NCI-H526 (cell line): ENCODE measurements around the gene SPAG7.
"Not testable (repeated sequence)": the region's sequence is repeated elsewhere in the genome, so short reads cannot be mapped to it uniquely, and the experiment has no call there.

Experiments used
- DNase-seq, 2 experiments: peaks; one replicate each; lab custom pipeline; 2025; lab: John Stamatoyannopoulos, UW

Gene SPAG7

DNA sequence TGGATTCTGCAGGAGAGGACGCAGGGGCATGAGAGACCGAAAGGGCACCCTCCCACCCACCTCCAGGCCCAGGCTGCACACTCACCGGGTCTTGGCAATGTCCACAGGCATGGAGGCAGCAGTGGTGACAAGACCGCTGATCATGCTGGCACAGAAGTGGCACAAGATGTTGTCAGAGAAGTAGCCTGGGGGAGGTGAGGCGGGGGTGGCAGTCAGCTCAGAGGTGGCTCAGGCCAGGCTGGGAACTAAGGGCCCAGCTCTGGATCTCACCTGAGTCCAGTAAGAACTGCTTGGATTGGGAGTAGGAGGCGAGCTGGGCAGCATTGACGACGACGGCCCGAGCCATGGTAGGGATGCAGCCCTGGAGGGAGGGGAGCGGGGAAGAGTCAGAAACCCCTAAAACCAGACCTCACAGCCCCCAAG, 29.5 kb downstream of the SPAG7 start:
- no peak for DNase-seq

DNA sequence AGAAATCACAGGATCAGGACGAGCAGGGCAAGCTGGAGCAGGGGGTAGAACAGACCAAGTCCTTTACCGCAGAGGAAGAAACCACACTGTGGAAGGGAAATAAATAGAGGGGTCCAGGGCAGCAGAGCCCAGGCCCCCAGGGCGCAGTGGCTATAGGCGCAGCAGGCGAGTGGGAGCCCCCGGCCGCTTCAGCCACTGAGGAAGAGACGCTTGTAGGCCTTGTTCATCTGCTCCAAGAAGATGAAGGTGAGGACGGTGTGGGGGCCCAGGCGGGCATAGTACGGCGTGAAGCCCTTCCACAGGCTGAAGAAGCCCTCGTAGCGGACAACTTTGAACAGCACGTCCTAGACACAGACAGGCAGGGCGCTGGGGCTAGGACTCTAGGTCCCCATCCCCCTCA, 30.1 kb downstream of the SPAG7 start:
- no peak for DNase-seq

DNA sequence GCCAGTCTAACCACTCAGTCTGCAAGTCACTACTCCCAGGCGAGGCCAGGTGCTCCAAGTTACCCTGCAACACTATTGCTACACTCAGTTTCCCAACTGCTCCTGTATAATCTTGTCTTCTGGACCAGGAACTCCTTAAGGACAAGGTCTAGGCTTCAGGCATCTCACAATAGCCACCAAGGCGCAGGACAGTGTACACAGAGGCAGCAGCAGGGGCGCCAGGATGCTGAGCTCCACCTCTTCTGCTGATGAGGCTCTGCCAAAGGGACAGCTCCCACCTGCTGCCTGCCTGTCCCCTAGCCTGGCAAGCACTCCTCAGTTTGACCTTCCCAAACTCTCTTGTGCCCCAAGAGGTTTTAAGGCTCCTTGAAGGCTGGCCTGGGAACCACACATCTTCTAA, 31.2 kb downstream of the SPAG7 start:
- no peak for DNase-seq

DNA sequence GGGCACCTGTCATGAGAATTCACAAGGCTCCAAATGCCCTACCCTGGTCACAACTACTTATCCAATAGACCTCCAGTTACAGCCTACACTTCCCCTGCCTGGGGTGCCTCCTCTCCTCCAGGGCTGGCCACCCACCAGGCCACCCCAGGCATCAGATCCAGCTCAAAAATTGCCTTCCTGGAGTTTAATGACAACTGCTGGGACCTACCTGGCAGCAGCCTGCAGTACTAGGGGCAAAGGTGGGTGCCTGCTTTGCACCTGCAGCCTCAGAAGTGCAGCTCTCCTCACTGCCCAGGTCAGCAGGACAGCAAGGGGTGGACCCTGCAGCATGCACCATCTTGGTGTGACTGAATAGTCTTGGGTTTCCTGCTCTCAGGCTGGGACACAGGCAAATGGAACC, 32.0 kb downstream of the SPAG7 start:
- DNase-seq, result no peak

DNA sequence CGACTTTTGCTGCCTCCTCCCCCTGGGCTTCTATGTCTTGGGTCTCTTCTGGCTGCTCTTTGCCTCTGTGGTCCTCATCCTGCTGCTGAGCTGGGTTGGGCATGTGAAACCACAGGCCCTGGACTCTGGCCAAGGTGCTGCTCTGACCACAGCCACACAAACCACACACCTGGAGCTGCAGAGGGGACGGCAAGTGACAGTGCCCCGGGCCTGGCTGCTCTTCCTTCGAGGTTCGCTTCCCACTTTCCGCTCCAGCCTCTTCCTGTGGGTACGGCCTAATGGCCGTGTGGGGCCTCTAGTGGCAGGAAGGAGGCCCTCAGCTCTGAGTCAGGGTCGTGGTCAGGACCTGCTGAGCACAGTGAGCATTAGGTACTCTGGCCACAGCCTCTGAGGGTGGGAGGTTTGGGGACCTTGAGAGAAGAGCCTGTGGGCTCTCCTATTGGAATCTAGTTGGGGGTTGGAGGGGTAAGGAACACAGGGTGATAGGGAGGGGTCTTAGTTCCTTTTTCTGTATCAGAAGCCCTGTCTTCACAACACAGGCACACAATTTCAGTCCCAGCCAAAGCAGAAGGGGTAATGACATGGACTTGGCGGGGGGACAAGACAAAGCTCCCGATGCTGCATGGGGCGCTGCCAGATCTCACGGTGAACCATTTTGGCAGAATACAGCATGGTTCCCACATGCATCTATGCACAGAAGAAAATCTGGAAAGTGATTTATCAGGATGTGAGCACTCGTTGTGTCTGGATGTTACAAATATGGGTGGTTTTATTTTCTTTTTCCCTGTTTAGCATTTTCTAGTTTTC, 33.2 kb downstream of the SPAG7 start:
- peak in 1 of 2 experiments; percentile 48 for DNase-seq

DNA sequence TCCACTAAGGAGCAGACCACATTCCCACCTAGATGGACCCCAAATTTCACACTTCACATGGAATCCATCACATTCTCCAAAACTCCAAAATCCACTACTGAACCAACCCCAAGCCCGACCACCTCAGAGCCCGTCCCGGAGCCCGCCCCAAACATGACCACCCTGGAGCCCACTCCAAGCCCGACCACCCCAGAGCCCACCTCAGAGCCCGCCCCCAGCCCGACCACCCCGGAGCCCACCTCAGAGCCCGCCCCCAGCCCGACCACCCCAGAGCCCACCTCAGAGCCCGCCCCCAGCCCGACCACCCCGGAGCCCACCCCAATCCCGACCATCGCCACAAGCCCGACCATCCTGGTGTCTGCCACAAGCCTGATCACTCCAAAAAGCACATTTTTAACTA, 34.0 kb downstream of the SPAG7 start:
- DNase-seq, result no peak

DNA sequence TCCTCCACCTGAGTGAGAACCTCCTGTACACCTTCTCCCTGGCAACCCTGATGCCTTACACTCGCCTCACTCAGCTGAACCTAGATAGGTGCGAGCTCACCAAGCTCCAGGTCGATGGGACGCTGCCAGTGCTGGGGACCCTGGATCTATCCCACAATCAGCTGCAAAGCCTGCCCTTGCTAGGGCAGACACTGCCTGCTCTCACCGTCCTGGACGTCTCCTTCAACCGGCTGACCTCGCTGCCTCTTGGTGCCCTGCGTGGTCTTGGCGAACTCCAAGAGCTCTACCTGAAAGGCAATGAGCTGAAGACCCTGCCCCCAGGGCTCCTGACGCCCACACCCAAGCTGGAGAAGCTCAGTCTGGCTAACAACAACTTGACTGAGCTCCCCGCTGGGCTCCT, 34.9 kb downstream of the SPAG7 start:
- no peak for DNase-seq

DNA sequence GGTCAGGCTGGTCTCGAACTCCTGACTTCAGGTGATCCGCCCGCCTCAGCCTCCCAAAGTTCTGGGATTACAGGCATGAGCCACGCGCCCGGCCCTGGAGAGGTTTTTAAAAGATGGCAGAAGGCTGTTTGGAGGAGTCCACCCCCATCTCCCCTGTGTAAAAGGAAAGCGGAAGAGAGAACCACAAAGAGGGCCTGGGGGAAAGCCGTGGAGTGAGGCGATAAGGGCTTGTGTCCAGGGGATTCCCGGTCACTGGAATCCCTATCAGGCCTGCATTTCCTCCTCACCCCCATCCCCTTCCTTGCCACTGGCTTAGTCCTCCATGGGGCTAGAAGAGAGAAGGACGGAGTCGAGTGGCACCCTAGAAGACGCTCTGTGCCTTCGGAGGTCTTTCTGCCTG, 35.7 kb downstream of the SPAG7 start, which contains the start of gene GP1BA:
Gene GP1BA (plus strand): TSS at position 315 of the 400 bp plus-strand sequence. CDS start 328 bp downstream, outside the sequence.
- no peak for DNase-seq

DNA sequence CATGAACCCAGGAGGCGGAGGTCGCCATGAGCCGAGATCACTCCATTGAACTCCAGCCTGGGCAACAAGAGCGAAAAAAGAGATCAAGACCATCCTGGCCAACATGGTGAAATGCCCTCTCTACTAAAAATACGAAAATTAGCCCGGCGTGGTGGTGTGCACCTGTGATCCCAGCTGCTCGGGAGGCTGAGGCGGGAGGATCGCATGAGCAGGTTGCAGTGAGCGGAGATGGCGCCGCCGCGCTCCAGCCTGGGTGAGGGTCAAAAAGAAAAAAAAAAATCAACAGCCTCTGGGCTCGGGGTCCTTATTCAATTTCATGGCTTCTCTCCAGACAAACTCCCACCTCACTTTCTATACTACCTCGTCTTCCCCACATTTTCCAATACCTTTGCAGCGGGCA, 38.7 kb downstream of the SPAG7 start:
- DNase-seq, result no peak

DNA sequence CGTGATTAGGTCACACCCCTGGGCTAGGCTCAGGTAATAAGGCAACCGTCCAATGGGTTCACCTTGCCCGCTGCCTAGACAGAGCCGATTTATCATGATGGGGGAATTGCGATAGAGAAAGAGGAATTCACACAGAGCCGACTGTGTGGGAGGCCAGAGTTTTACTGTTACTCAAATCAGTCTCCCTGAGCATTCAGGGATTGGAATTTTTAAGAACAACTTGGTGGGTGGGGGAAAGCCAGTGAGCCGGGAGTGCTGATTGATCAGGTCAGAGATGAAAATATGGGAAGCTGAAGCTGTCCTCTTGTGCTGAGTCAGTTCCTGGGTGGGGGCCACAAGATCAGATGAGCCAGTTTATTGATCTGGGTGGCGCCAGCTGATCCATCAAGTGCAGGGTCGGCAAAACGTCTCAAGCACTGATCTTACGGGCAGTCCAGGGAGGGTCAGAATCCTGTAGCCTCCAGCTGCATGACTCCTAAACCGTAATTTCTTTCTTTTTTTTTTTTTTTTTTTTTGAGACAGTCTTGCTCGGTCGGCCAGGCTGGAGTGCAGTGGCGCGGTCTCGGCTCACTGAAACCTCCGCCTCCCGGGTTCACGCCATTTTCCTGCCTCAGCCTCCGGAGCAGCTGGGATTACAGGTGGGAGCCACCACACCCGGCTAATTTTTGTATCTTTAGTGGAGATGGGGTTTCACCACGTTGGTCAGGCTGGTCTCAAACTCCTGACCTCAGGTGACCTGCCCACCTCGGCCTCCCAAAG, 40.9 kb downstream of the SPAG7 start:
- DNase-seq, result not testable (repeated sequence)

DNA sequence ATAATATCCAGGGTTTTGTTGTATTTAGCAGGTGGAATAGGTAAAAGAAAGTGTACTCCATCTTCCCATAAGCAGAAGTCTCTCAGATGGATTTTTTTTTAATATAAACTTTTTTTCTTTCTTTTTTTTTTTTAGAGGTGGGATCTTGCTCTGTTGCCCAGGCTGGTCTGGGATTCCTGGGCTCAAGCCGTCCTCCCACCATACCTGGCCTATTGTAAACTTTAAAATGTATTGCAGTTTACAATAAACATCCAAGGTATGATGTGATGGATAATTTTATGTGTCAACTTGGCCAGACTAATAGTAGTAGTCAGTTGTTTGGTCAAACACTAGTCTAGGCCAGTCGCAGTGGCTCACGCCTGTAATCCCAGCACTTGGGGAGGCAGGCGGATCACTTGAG, 46.3 kb downstream of the SPAG7 start:
- no peak for DNase-seq

DNA sequence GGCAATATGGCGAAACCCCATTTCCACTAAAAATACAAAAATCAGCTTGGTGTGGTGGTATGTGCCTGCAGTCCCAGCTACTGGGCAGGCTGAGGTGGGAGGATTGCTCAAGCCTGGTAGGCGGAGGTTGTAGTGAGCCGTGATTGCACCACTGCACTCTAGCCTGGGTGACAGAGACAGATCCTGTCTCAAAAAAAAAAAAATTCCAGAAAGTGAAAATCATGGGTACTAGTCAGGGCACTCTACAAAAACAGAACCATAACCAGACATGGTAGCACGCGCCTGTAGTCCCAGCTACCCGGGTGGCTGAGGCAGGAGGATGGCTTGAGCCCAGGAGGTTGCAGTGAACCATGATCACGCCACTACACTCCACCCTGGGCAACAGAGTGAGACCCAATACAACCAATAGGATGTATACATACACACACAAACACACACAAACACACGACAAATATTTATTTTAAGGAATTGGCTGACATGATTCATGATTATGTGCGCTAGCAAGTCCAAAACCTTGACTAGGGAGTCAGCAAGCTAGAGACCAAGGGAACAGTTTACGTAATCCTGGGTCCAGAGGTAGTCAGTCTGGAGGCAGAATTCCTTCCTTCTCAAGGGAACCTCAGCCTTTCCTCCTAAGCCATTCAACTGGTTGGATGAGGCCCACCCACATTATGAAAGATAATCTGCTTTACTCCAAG, 47.1 kb downstream of the SPAG7 start:
- DNase-seq, result no peak

DNA sequence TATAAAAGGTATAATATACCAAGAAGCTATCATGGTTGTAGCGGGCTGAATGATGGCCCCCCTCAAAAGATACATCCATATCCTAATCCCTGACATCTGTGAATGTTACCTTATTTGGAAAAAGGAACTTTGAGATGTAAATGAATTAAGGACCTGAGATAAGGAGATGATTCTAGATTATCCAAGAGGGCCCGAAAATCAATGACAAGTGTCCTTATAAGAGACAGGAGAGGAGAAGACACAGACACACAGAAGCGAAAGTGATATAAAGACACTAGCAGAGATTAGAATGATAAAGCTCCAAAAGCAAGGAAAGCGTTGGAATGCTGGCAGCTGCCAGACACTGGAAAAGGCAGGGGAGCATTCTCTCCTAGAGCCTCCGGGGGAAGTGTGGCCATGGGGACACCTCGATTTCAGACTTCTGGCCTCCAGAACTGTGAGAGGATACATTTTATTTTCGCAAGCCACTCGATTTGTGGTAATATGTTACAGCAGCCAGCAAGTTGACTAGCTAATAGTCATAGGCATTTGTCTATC, 48.0 kb downstream of the SPAG7 start:
- no peak for DNase-seq

DNA sequence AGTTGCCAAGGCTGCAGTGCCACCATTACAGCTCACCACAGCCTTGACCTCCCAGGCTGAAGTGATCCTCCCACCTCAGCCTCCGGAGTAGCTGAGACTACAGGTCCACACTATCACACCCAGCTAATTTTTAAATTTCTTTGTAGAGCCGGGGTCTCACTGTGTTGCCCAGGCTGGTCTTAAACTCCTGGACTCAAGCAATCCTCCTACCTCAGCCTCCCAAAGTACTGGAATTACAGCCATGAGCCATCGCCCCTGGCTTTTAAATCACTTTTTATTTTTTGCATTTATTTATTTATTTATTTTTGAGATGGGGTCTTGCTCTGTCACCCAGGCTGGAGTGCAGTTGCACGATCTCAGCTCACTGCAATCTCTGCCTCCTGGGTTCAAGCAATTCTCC, 53.1 kb downstream of the SPAG7 start:
- DNase-seq, result not testable (repeated sequence)

DNA sequence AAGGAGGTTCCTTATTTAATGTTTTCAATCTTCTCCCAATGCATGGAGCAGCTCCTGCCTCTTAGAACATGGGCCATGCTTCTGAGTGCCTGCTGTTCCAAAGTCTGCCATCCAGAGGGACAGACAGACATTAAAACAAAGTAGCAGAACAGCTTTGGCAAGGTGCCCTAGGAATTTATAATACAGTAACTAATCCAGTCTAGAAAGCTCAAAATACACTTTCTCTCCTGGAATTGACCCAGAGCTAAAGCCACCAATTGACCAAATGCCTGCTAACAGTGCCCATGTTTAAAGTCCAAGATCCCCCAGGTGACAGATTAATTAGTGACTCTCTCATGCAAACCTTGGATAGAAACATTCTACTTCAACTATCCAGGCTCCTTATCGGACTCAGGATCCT, 53.6 kb downstream of the SPAG7 start:
- DNase-seq, result no peak
